ENCODE results near the gene CBX6. TPM values are rescaled to one million over a fixed set of nuclear protein-coding genes. Genes with fewer than 3 reads are reported as not detected.

CBX6 gene
- total and polyA plus RNA-seq, 9 of the 15 experiments (the other 6 are each of a cell fraction or from before 2014, with no cell fraction given): 0.75 to 31.6 (median 8.0) TPM

- ChIA-PET CTCF (ENCODE audit: low intra/inter-chr PET ratio) (interaction anchor here (0.5 to 1.4 kb wide), 3 partner anchors 11 to 655 kb away, joined by 3 to 5 read pairs (median 4); no protein-coding TSS in a partner anchor), POLR2A (interaction anchor here (1.0 to 1.6 kb wide), 3 partner anchors 10 to 135 kb away, joined by 3 to 5 read pairs (median 5); no protein-coding TSS in a partner anchor)
- Histone ChIP-seq H3K79me2 (ENCODE audit: control insufficient read depth, insufficient read depth, low read length) (peaks cover 29% of the 10 kb centered on the region), H3K36me3 (ENCODE audit: control insufficient read depth, insufficient read depth, low read length) (peaks cover 49% of the 10 kb centered on the region; the same call in 2 of the 3 replicates), H3K9ac (ENCODE audit: insufficient read depth in 1 of 2, low read depth in 2 of 2, low read length in 2 of 2) (peak overlapping the region in 1 of 2 experiments; percentile 32; a peak in 1 of 4 replicates), H3K4me1 (replicated peaks in 1 of 2; ENCODE audit: control insufficient read depth in 2 of 2, insufficient read depth in 2 of 2, low read length in 2 of 2) (peaks cover 9 to 35% of the 10 kb centered on the region in 2 experiments), H3K9me3 (replicated peaks; ENCODE audit: control insufficient read depth, insufficient read depth, low read depth, low read length) (no peaks in the 10 kb centered on the region), H4K20me1 (replicated peaks; ENCODE audit: control insufficient read depth, insufficient read depth, low read length) (no peaks in the 10 kb centered on the region; the same call in 1 of the 2 replicates), H3K27ac (ENCODE audit: extremely low read depth, low read depth, low read length) (no peak overlapping the region; the same call in 2 of the 3 replicates), H3K4me2 (ENCODE audit: insufficient read depth, low read length) (no peak overlapping the region), H3K9me1 (ENCODE audit: control insufficient read depth, insufficient read depth, low read length) (no peaks in the 10 kb centered on the region), H3K27me3 (ENCODE audit: control insufficient read depth in 2 of 2, insufficient read depth in 2 of 2, low read length in 2 of 2) (no peaks in the 10 kb centered on the region), H2AFZ (ENCODE audit: low read depth, low read length) (no peak overlapping the region), H3K4me3 (no peak overlapping the region)
- BruUV-seq (replicated peaks): no TSS peak
- 18% methylated on average over 8 of the region's 8 CpGs for WGBS (ENCODE audit: insufficient coverage, low coverage, missing lambda C conversion rate)
- FAIRE-seq (peak; percentile 75), ATAC-seq (peak; percentile 72), DNase-seq (ENCODE audit: extremely low read depth in 1 of 4, low spot score in 3 of 4) (peak; percentile 70 to 77 (median 72))
- intact Hi-C loops (cut with micrococcal nuclease) (no loop called here), in situ Hi-C loops (cut with MboI) (no loop called here)
- TF ChIP-seq GATAD2B (IDR thresholded peaks at IDR 0.05; ENCODE audit: borderline replicate concordance): no peak
- TF ChIP-seq ZKSCAN8 (CRISPR knock-in tag; IDR thresholded peaks at IDR 0.05): no peak
- TF ChIP-seq REST (IDR thresholded peaks at IDR 0.05; ENCODE audit: borderline replicate concordance): peak; percentile 46; the same call in 1 of the 2 replicates
- no peak for TF ChIP-seq REST (CRISPR knock-in tag; IDR thresholded peaks at IDR 0.05; ENCODE audit: low read depth)
- no peak for TF ChIP-seq ZNF609 (CRISPR knock-in tag; IDR thresholded peaks at IDR 0.05; ENCODE audit: borderline replicate concordance)
- TF ChIP-seq ZBTB7A (IDR thresholded peaks at IDR 0.05; ENCODE audit: borderline replicate concordance, control insufficient read depth, low read depth, low read length): peak; percentile 36; the same call in 1 of the 2 replicates
- TF ChIP-seq RAD21 (CRISPR knock-in tag; conservative IDR thresholded peaks at IDR 0.05 in 1 of 2, IDR thresholded peaks at IDR 0.05 in 1 of 2): peak in 1 of 2 experiments; percentile 47; a peak in 3 of 4 replicates
Measured at GRCh38 chr22:38868886-38869381, 3.1 kb downstream of the CBX6 start.

All from K562 (cell line).